Epithelial cell of umbilical artery (primary cell): Measurements from ENCODE around the gene GCSAML. TPM values are rescaled to one million over a fixed set of nuclear protein-coding genes. Genes with fewer than 3 reads are reported as not detected.

Experiments
- total RNA-seq: library from RNA; depleted of rRNA; stranded (reverse); fragments of >200 nt; gene quantifications from 2 replicates; pipeline ENCODE4 v1.2.3, GENCODE V29; 2014

GCSAML gene
- not detected in 2 replicates for total RNA-seq

DNA sequence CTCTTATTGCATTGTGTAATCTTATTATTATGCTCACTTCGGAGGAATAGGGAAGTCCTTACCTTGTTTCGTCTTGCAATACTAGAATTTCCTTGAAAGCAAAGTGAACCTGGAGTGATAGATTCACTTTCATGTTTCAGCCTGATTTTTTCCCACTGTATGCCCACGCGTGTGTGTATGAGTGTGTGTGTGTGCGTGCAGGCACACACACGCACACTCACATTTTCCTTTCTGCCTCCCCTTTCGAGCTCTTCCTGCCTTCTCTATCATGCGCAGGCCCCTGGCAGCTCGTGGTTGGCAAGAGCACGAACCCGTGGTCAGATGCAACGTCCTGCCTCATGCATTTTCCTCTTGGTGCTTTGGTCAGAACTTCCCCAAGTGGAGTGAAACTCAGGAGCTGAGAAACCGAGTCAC is at the start of gene GCSAML:
Gene GCSAML, plus strand, starts transcription at position 366 of the 414 bp plus-strand sequence. CDS start 58 bp downstream, outside the sequence.

DNA sequence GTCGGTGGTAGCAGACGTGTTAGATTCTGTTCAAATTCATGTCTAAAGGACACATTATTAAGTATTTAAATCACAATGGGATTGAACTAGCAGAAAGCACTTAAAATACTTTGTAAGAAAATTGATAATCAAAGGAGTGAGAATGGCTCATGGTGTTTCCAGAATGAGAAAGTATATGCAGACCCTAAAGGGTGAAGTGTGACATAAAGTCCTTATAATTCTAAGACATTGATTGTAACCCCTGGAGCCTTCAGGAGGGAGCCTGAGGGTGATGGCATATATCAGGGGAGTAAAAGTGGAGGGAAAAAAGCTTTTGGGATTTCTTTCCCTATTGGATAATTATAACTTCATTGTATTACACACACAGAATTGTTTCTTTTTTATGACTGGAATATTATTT is 12.6 kb upstream of the GCSAML start, which contains the start of gene OR2C3:
Gene OR2C3, minus strand, starts transcription at position 101 of the 400 bp plus-strand sequence. CDS start 3,929 bp downstream, outside the sequence.

GRCh38 chr1:247588060-247588459 is 39.1 kb downstream of the GCSAML start, which contains the start of gene OR2G2:
TSS of gene OR2G2 (plus strand) at chr1:247588360. CDS start at chr1:247588360, 0 bp downstream.

DNA sequence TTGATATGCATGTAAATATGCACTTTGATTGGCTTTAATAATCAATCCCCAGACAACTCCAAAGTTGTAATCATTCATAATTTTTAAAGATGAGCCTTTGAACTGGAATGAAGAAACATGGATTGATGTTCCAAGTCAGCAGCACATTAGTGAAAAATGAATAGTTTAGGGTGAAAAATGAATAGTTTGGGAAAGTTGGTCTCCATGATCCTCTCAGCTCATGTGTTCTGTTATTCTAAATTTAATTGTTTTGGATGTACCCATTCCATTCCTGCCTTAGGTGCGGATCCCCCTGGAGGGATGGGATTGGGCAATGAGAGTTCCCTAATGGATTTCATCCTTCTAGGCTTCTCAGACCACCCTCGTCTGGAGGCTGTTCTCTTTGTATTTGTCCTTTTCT is 56.4 kb downstream of the GCSAML start, which contains the start of gene OR2G3:
Gene OR2G3, plus strand, starts transcription at position 301 of the 400 bp plus-strand sequence. Its CDS starts 0 bp downstream, at position 301.

Other genes starting within 250 kb of the GCSAML start
- gene ZNF496, start 217.3 kb upstream of the GCSAML start, total RNA-seq: 20.8 and 22.0 TPM in 2 replicates
- gene NLRP3, start 133.0 kb upstream of the GCSAML start, total RNA-seq: 1.2 and 2.6 TPM in 2 replicates
- not detected in 2 replicates for gene OR2B11, start 91.0 kb upstream of the GCSAML start, total RNA-seq
- not detected in 2 replicates for gene OR2C3, start 12.7 kb upstream of the GCSAML start, total RNA-seq
- not detected in 2 replicates for gene OR2G2, start 39.2 kb downstream of the GCSAML start, total RNA-seq
- not detected in 2 replicates for gene OR2G3, start 56.5 kb downstream of the GCSAML start, total RNA-seq
- not detected in 2 replicates for gene OR13G1, start 130.6 kb downstream of the GCSAML start, total RNA-seq
- not detected in 2 replicates for gene OR6F1, start 167.5 kb downstream of the GCSAML start, total RNA-seq
- not detected in 2 replicates for gene OR14K1, start 189.5 kb downstream of the GCSAML start, total RNA-seq
- gene OR14A2, start 199.0 kb downstream of the GCSAML start, total RNA-seq: not detected in 2 replicates
- not detected in 2 replicates for gene OR1C1, start 211.4 kb downstream of the GCSAML start, total RNA-seq